Measurements from ENCODE around the gene BLZF1. TPM values are rescaled to one million over a fixed set of nuclear protein-coding genes. Genes with fewer than 3 reads are reported as not detected.

BLZF1 gene
- total and polyA plus RNA-seq, 4 donors = 14.9 to 27.3 (median 26.6) TPM

DNA sequence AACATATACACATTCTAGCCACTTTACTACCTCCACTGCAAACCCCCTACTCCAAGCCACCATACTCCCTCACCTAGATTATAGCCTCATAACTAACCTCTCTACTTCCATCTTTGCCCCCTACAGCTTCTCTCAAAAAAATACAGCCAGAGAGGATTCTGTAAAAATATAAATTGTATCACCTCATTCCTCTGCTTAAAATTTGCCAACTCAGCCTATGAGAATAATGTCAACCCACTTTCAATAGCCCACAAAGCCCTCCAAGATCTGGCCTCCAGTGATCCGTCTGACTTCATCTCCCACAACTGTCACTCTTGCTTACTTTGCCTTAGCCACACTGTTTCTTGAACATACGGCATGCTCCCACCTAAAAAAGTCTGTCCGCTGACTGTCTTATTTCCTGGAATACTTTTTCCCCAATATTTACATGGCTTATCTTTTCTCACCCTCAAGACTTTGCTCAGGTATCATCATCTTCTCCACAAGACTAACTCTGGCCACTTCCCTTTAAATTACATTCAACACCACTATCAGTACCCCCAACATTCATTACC is 21.9 kb upstream of the BLZF1 start:
- DNase-seq = no peak
- 97 to 99% methylated on average over 3 of the region's 3 CpGs for WGBS, 2 donors

GRCh38 chr1:169347688-169348382 is 20.2 kb upstream of the BLZF1 start:
- no peaks in the 10 kb centered on the region for H3K9me3 ChIP-seq (ENCODE audit: control insufficient read depth, low read length)
- 76 to 82% methylated on average over 2 of the region's 2 CpGs for WGBS, 2 donors
- H3K36me3 ChIP-seq (ENCODE audit: control insufficient read depth in 1 of 2, insufficient read depth in 2 of 2, low read length in 1 of 2) = peaks cover 0 to 2% of the 10 kb centered on the region in 2 donors
- intact Hi-C loops (cut with DNase I) = loop anchor here (2.0 to 10.0 kb wide), 4 partner anchors 243 to 1006 kb away; partner anchors contain the start of gene ATP1B1 (in 1 of the 2)
- no peak overlapping the region for H3K4me3 ChIP-seq (ENCODE audit: low read length in 2 of 2)
- no peaks in the 10 kb centered on the region for H3K27me3 ChIP-seq (ENCODE audit: control insufficient read depth in 1 of 2, insufficient read depth in 2 of 2, low read length in 1 of 2)
- no peak for ATAC-seq (ENCODE audit: low FRiP score)
- H3K27ac ChIP-seq (ENCODE audit: low read depth in 1 of 2, low read length in 2 of 2) = no peak overlapping the region
- no peaks in the 10 kb centered on the region for H3K4me1 ChIP-seq (ENCODE audit: control insufficient read depth in 1 of 2, insufficient read depth in 2 of 2, low read length in 2 of 2)
- DNase-seq = no peak

More for the DNA sequence above, 21.9 kb upstream of the BLZF1 start:
- no peak overlapping the region for H3K4me3 ChIP-seq (ENCODE audit: low read length in 2 of 2)
- no peak overlapping the region for H3K27ac ChIP-seq (ENCODE audit: low read depth in 1 of 2, low read length in 2 of 2)
- no peaks in the 10 kb centered on the region for H3K4me1 ChIP-seq (ENCODE audit: control insufficient read depth in 1 of 2, insufficient read depth in 2 of 2, low read length in 2 of 2)
- H3K27me3 ChIP-seq (ENCODE audit: control insufficient read depth in 1 of 2, insufficient read depth in 2 of 2, low read length in 1 of 2) = no peaks in the 10 kb centered on the region
- H3K9me3 ChIP-seq (ENCODE audit: control insufficient read depth, low read length) = no peaks in the 10 kb centered on the region
- H3K36me3 ChIP-seq (ENCODE audit: control insufficient read depth in 1 of 2, insufficient read depth in 2 of 2, low read length in 1 of 2) = peaks cover 0 to 2% of the 10 kb centered on the region in 2 donors
- ATAC-seq (ENCODE audit: low FRiP score) = no peak
- intact Hi-C loops (cut with DNase I) = loop anchor here (5.0 to 10.0 kb wide), 3 partner anchors 241 to 1004 kb away; partner anchors contain the start of gene ATP1B1 (in 1 of the 2)

DNA sequence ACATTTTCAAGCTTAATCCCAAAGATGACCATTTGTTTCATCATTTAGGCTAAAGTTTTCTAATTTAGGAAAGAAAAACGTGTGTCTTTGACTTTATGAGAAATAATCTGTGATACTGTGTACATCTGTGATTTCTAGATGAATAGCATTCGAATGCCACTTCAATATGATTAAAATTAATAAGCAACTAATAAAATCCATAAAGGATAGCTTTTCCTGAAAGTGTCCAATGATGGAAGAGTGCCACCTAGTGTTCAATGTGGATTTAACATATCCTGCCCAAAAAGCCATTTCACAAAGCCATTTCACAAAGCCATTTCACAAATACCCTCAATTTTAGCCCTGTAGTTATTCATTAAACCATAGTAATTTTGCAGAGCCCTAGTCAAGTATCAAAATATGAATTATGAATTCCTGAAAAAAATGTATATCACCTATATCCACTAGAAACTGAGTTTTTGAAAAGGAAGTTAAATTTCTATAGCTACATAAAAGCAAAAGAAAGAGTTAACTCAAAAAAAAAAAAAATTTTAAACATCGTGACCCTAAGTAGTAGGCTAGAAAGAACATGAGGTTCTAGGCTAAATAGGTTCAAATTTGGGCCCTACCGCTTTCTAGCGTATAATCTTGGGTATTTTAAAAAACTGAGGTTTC is 19.5 kb upstream of the BLZF1 start:
- H3K27ac ChIP-seq (ENCODE audit: low read depth in 1 of 2, low read length in 2 of 2) = no peak overlapping the region
- DNase-seq (no peak), ATAC-seq (ENCODE audit: low FRiP score) (no peak)
- no peak overlapping the region for H3K4me3 ChIP-seq (ENCODE audit: low read length in 2 of 2)
- no peaks in the 10 kb centered on the region for H3K27me3 ChIP-seq (ENCODE audit: control insufficient read depth in 1 of 2, insufficient read depth in 2 of 2, low read length in 1 of 2)
- no peaks in the 10 kb centered on the region for H3K4me1 ChIP-seq (ENCODE audit: control insufficient read depth in 1 of 2, insufficient read depth in 2 of 2, low read length in 2 of 2)
- WGBS, 2 donors = 43 to 46% methylated on average over 5 of the region's 5 CpGs
- intact Hi-C loops (cut with DNase I) = loop anchor here (2.0 to 10.0 kb wide), 4 partner anchors 244 to 1006 kb away; partner anchors contain the start of gene ATP1B1 (in 1 of the 2)
- H3K36me3 ChIP-seq (ENCODE audit: control insufficient read depth in 1 of 2, insufficient read depth in 2 of 2, low read length in 1 of 2) = peaks cover 0 to 2% of the 10 kb centered on the region in 2 donors
- H3K9me3 ChIP-seq (ENCODE audit: control insufficient read depth, low read length) = no peaks in the 10 kb centered on the region

DNA sequence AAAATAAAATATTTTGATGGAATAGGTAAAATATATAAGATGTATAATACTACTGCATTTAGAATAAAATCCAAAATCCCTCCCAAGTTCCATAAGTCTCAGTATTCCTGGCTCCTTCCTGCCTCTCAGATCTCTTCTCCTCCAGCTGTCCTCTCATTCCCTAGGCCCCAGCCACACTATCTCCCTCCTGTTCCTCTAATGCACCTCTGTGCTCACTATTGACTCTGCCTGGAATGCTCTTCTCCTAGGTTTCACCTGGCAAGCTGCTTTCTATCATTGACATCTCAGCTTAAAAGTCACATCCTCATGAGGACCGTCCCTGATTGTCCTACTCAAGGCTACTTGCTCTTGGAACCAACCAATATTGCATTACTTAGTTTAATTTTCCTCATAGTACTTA is 7.6 kb upstream of the BLZF1 start:
- Histone ChIP-seq H3K4me1 (ENCODE audit: control insufficient read depth in 1 of 2, insufficient read depth in 2 of 2, low read length in 2 of 2) (no peaks in the 10 kb centered on the region), H3K27ac (ENCODE audit: low read depth in 1 of 2, low read length in 2 of 2) (no peak overlapping the region), H3K36me3 (ENCODE audit: control insufficient read depth in 1 of 2, insufficient read depth in 2 of 2, low read length in 1 of 2) (no peaks in the 10 kb centered on the region), H3K27me3 (ENCODE audit: control insufficient read depth in 1 of 2, insufficient read depth in 2 of 2, low read length in 1 of 2) (no peaks in the 10 kb centered on the region), H3K9me3 (ENCODE audit: control insufficient read depth, low read length) (no peaks in the 10 kb centered on the region), H3K4me3 (ENCODE audit: low read length in 2 of 2) (no peak overlapping the region)
- DNase-seq (no peak), ATAC-seq (ENCODE audit: low FRiP score) (no peak)
- intact Hi-C loops (cut with DNase I) = no loop called here
- WGBS, 2 donors = 97 to 100% methylated on average over 1 of the region's 1 CpG

DNA sequence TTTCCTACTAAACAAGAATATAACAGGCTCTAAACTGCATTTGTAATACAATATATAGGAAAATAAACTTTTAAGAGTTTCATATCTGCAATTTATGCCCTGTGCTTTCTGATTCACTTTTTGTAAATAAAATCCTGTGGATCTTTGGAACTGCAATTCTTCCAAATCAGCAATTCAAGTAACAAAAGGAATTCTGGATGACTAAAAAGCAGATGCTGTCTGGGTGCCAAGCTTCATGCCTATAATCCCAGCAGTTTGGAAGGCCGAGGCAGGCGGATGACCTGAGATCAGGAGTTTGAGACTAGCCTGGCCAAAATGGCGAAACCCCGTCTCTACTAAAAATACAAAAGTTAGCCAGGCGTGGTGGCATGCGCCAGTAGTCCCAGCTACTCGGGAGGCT is 6.7 kb upstream of the BLZF1 start:
- 86 to 90% methylated on average over 7 of the region's 7 CpGs for WGBS, 2 donors
- no peak for DNase-seq

GRCh38 chr1:169363046-169363730 is 4.8 kb upstream of the BLZF1 start:
- Histone ChIP-seq H3K4me3 (ENCODE audit: low read length in 2 of 2) (no peak overlapping the region), H3K4me1 (ENCODE audit: control insufficient read depth in 1 of 2, insufficient read depth in 2 of 2, low read length in 2 of 2) (peaks cover 0 to 7% of the 10 kb centered on the region in 2 donors), H3K9me3 (ENCODE audit: control insufficient read depth, low read length) (no peaks in the 10 kb centered on the region), H3K27me3 (ENCODE audit: control insufficient read depth in 1 of 2, insufficient read depth in 2 of 2, low read length in 1 of 2) (no peaks in the 10 kb centered on the region), H3K27ac (ENCODE audit: low read depth in 1 of 2, low read length in 2 of 2) (no peak overlapping the region), H3K36me3 (ENCODE audit: control insufficient read depth in 1 of 2, insufficient read depth in 2 of 2, low read length in 1 of 2) (no peaks in the 10 kb centered on the region)
- ATAC-seq (ENCODE audit: low FRiP score) (no peak), DNase-seq (no peak)
- intact Hi-C loops (cut with DNase I) = no loop called here
- 76 to 81% methylated on average over 5 of the region's 5 CpGs for WGBS, 2 donors

More for the DNA sequence above, 6.7 kb upstream of the BLZF1 start:
- intact Hi-C loops (cut with DNase I) = no loop called here
- no peaks in the 10 kb centered on the region for H3K4me1 ChIP-seq (ENCODE audit: control insufficient read depth in 1 of 2, insufficient read depth in 2 of 2, low read length in 2 of 2)
- no peak overlapping the region for H3K4me3 ChIP-seq (ENCODE audit: low read length in 2 of 2)
- ATAC-seq (ENCODE audit: low FRiP score) = no peak
- no peaks in the 10 kb centered on the region for H3K27me3 ChIP-seq (ENCODE audit: control insufficient read depth in 1 of 2, insufficient read depth in 2 of 2, low read length in 1 of 2)
- no peak overlapping the region for H3K27ac ChIP-seq (ENCODE audit: low read depth in 1 of 2, low read length in 2 of 2)
- H3K36me3 ChIP-seq (ENCODE audit: control insufficient read depth in 1 of 2, insufficient read depth in 2 of 2, low read length in 1 of 2) = no peaks in the 10 kb centered on the region
- H3K9me3 ChIP-seq (ENCODE audit: control insufficient read depth, low read length) = no peaks in the 10 kb centered on the region

- intact Hi-C loops (cut with DNase I) = loop anchor here in 1 of 2 donors (5.0 kb wide), 1 partner anchor 122 kb away; the partner anchor contains the start of gene SLC19A2
Measured at GRCh38 chr1:169364948-169365347, 3.0 kb upstream of the BLZF1 start.

DNA sequence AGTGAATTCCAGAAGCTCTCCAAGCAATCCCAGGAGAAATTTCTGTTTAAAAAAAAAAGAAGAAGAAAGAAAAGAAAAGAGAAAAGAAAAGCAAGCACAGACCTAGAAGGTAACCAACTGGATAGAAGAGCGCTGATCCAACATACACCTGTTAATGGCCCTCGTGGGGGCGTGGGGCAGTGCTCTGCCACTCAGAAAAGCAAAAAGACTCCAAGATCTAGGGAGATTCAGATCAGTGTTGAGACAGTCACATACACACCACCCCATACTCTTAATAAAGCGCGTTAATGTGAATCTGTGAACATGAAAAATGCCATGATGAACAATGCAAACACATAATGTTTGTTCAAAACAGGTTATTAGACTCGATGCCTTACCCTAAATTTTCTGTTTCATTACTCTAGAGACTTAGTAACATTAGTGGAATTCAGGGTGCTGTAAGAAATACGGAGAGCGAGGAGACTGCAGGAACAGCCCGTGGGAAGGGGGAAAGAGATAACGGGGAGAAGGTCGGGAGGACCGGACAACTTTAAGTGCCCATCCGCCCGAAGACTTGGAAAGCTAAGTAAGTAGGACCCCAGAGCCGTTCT is 804 bp upstream of the BLZF1 start:
- Histone ChIP-seq H3K9me3 (ENCODE audit: control insufficient read depth, low read length) (no peaks in the 10 kb centered on the region), H3K4me1 (ENCODE audit: control insufficient read depth in 1 of 2, insufficient read depth in 2 of 2, low read length in 2 of 2) (peaks cover 0 to 14% of the 10 kb centered on the region in 2 donors), H3K27ac (ENCODE audit: low read depth in 1 of 2, low read length in 2 of 2) (peak overlapping the region; percentile 7 to 79), H3K36me3 (ENCODE audit: control insufficient read depth in 1 of 2, insufficient read depth in 2 of 2, low read length in 1 of 2) (no peaks in the 10 kb centered on the region), H3K4me3 (ENCODE audit: low read length in 2 of 2) (peak overlapping the region; percentile 29 to 68), H3K27me3 (ENCODE audit: control insufficient read depth in 1 of 2, insufficient read depth in 2 of 2, low read length in 1 of 2) (no peaks in the 10 kb centered on the region)
- intact Hi-C loops (cut with DNase I) = loop anchor here in 1 of 2 donors (5.0 kb wide), 1 partner anchor 120 kb away; the partner anchor contains the start of gene SLC19A2
- no peak for ATAC-seq (ENCODE audit: low FRiP score)
- DNase-seq = no peak
- 9% methylated on average over 15 of the region's 15 CpGs for WGBS, 2 donors

More at GRCh38 chr1:169364948-169365347, 3.0 kb upstream of the BLZF1 start:
- WGBS, 2 donors = 96 to 98% methylated on average over 2 of the region's 2 CpGs
- Histone ChIP-seq H3K27ac (ENCODE audit: low read depth in 1 of 2, low read length in 2 of 2) (no peak overlapping the region), H3K4me3 (ENCODE audit: low read length in 2 of 2) (no peak overlapping the region), H3K27me3 (ENCODE audit: control insufficient read depth in 1 of 2, insufficient read depth in 2 of 2, low read length in 1 of 2) (no peaks in the 10 kb centered on the region), H3K4me1 (ENCODE audit: control insufficient read depth in 1 of 2, insufficient read depth in 2 of 2, low read length in 2 of 2) (peaks cover 0 to 8% of the 10 kb centered on the region in 2 donors), H3K36me3 (ENCODE audit: control insufficient read depth in 1 of 2, insufficient read depth in 2 of 2, low read length in 1 of 2) (no peaks in the 10 kb centered on the region), H3K9me3 (ENCODE audit: control insufficient read depth, low read length) (no peaks in the 10 kb centered on the region)
- DNase-seq (no peak), ATAC-seq (ENCODE audit: low FRiP score) (no peak)

Data from aorta (tissue), 5 donors.